ENCODE data around the gene ADM2.
"Not testable (repeated sequence)": the region's sequence is repeated elsewhere in the genome, so short reads cannot be mapped to it uniquely, and the experiment has no call there.

The ADM2 gene

GRCh38 chr22:50526834-50527801 is 45.8 kb downstream of the ADM2 start:
- DNase-seq, result no peak

DNA sequence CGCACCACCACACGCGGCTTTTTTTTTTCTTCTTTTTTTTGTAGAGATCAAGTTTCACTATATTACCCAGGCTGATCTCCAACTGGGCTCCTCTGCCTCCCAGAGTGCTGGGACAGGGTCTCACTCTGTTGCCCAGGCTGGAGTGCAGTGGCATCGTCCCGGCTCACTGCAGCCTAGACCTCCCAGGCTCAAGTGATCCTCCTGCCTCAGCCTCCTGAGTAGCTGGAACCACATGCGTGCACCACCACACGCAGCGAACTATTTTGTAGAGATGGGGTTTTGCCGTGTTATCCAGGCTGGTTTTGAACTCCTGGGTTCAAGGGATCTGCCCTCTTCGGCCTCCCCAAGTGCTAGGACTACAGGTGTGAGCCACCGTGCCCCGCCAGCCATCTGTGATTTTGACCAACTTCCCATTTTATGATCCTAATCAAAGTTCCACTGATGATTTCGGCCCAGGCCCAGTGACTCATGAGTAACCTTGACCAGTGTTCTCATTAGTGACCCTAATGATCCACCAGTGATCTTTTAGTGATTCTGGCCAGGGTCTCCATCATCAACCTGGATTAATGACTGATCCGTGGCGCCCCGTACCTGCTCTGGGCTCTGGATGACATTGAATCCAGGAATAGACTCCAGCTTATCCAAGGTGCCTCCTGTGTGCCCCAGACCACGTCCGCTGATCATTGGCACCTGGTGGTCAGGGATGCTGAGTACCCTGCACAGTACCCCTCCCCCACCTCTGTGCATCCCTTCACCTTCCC is 46.8 kb downstream of the ADM2 start:
- DNase-seq, result no peak

GRCh38 chr22:50528682-50529415 is 47.5 kb downstream of the ADM2 start:
- no peak for DNase-seq

DNA sequence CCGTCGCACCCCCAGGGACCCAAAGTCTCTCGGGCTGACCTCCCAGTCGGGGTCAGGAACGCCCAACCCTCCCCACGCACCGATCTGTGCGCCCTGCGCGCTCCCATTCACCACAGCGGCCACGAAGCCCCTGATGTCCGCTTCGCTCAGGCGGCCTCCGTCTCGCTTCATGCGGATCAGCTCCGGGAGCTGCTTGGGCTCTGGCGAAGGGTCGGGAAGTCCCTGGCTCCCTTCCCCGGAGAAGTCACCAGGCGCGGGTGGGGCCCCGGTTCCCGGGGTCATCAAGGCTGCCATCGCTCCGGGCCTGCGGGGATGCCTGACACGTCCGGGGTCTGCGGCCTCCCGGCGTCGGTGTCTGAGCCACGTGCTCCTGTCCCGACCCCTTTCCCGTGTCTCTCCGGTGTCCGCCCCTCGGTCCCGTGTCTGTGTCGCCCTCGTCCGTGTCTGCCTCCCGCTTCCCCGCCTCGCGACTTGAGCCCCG is 48.1 kb downstream of the ADM2 start:
- no peak for DNase-seq

DNA sequence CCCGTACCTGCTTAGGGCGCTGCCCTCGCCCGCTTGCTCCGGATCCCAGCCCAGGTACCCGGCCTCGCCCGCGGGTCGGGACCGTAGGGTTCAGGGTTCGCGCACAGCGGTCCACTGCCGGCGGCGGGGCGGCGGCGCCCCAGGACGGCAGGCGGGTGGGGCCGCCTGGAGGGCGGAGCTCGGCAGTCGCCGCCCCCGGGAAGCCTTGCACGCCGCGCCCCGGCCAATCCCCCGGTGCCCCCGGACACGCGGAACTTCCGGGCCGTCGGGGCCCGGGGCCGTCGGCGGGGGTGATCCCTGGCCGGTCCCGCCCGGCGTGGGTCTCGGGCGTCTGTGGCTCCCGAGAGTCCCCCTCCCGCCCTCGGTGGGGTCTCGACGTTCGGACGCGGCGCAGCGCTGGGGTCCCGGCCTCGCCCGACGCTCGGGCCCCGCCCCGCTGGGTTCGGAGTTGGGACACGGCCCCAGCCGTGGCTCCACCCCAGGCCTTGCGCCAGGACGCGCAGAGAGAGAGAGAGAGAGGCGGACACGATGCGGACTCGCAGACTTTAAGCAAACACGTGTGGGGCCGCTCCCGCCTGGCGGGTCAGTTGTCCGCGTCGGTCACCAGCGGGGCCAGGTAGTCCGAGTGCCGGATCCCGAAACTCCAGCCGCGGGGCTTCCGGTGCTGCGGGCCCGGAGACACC is 48.7 kb downstream of the ADM2 start, which contains the start of gene TYMP:
Gene TYMP (minus strand): TSS at position 116 of the 683 bp plus-strand sequence. CDS start 303 bp downstream, outside the sequence.
- no peak for DNase-seq

DNA sequence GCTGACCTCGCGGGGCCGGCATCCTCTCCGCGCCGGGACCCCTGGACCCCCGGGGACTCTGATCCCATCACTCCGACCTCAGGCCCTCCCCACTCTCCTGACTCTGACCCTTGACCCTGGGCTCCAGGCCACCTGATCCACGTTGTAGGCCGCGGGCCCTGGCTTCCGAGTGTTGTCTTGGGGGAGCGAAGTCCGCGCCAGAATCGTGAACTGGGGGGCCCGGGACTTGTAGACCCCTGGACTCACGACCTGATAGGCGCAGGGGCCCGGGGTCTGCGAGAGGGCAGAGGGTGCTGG is 49.2 kb downstream of the ADM2 start:
- DNase-seq, result no peak

- DNase-seq, result no peak
Observed at GRCh38 chr22:50530877-50531545, 49.7 kb downstream of the ADM2 start.

DNA sequence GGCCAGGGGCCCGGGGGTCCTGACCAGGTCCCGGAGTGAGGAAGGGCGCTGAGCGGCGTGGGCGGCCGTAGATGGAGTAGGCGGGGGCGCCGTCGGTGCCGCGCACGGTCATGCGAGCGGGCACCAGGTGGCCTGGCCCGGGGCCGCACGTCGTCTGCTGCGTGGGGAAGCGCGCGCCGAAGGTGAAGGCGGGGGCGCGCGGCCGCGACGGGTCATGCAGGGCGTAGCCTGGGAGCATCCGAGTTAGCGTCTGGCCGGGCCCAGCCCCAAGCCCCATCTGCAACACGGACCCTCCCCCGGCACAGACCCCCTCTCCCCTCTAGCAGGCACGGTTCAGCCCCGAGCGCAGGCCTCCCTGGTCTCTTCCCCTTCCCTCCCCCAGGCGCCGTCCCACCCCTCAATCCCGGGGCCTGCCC is 50.2 kb downstream of the ADM2 start:
- no peak for DNase-seq

DNA sequence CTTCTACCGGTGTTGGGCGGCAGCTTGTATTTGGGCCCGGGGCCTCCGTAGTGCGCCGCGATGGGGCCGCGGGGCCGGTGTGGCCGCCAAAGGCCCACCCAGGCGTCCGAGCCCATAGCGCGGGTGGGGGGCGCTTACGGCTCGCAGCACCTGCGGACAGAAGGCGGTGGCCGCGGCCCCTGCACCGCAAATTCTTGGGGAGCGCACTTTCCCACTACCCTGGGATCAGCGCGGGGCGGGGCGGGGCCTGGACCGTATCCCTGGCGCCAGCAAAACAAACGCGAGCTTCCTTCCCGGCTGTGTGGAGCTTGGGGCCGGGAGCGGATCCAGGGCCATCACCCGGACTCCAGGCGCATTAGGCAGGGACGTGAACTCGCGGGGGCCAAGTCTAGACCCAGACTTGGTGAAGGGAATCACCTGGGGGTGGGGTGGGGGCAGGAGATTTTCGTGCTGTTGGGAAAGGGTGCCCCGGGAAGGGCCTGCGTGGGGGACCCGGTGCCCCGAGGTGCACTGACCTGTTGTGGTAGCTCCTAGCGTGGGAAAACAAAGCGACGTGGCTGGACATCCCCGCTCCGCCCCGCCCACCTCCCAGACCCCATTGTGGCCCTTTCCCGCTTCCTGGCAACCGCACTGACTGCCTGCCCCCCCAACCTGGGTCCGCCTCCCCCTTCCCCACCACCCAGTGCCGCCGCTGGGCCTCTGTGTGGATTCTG is 50.8 kb downstream of the ADM2 start:
- no peak for DNase-seq

DNA sequence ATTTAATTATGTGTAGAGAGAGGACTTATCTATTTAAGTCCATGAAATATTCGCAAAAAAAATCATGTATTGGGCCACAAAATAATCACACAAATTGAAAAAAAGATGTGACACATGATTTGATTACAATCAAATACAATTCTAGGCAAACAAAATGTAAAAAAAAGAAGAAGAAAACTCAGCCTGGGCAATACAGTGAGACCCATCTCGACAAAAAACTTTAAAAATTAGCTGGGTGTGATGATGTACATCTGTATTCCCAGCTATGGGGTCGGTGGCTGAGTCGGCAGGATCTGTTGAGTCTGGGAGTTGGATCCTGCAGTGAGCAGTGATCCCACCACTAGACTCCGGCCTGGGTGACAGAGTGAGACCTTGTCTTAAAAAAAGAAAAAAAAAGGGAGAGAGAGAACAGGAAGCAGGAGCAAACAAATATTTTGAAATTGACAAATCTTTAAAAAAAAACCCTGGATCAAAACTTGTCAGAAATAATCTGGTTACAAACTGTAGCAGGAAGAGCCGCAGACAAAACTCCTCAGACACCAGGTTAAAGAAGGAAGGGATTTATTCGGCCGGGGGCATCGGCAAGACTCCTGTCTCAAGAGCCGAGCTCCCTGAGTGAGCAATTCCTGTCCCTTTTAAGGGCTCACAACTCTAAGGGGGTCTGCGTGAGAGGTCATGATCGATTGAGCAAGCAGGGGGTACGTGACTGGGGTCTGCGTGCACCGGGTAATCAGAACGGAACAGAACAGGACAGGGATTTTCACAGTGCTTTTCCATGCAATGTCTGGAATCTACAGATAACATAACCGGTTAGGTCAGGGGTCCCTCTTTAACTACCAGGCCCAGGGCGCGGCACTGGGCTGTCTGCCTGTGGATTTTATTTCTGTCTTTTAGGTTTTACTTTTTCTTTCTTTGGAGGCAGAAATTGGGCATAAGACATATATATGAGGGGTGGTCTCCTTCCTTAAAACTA is 51.8 kb downstream of the ADM2 start:
- no peak for DNase-seq

- not testable (repeated sequence) for DNase-seq
Observed at GRCh38 chr22:50533856-50534711, 52.7 kb downstream of the ADM2 start.

GRCh38 chr22:50535113-50535512 is 53.8 kb downstream of the ADM2 start:
- DNase-seq, result no peak
